WTC11 (cell line): Measurements from ENCODE around the gene ADA. TPM values are rescaled to one million over a fixed set of nuclear protein-coding genes. Genes with fewer than 3 reads are reported as not detected.

Experiments used
- ATAC-seq: fragments of 200-7000 bp; cut with Tn5 transposase; 2 replicates; pipeline ENCODE4 v1.10.0; 2021; ENCODE audit warnings: mild to moderate bottlenecking, moderate library complexity
- CTCF ChIA-PET: fragments of 300-600 bp; sonication (Branson Sonifier 250); formaldehyde crosslinking; loops from one replicate; lab custom pipeline; 2021; ENCODE audit warnings: antibody characterized with exemption; lab: Charles Lee
- POLR2A ChIA-PET: fragments of 350-600 bp; sonication (Branson Sonifier 250); formaldehyde crosslinking; loops from one replicate; lab custom pipeline; 2021; ENCODE audit warnings: antibody characterized with exemption; lab: Charles Lee
- DNase-seq: peaks from one replicate; pipeline ENCODE4 v3.0.0; 2021; ENCODE audit warnings: low spot score
- H3K27ac Mint-ChIP-seq: 2 replicates; pipeline ENCODE4 v1.8.0; 2021; ENCODE audit warnings: mixed read lengths
- H3K27me3 Mint-ChIP-seq: 2 replicates; pipeline ENCODE4 v1.8.0; 2021; ENCODE audit warnings: low read depth, mild to moderate bottlenecking, moderate library complexity, mixed read lengths
- H3K36me3 Mint-ChIP-seq: 2 replicates; pipeline ENCODE4 v1.8.0; 2021; ENCODE audit warnings: mixed read lengths
- H3K4me1 Mint-ChIP-seq: 2 replicates; pipeline ENCODE4 v1.8.0; 2022; ENCODE audit warnings: mixed read lengths
- H3K4me3 Mint-ChIP-seq: 2 replicates; pipeline ENCODE4 v1.8.0; 2021; ENCODE audit warnings: mild to moderate bottlenecking, moderate library complexity, mixed read lengths
- H3K9me3 Mint-ChIP-seq: 2 replicates; pipeline ENCODE4 v1.8.0; 2021; ENCODE audit warnings: mixed read lengths
- ESRRA ChIP-seq: sonication (generic); formaldehyde crosslinking; IDR thresholded peaks from 2 replicates; pipeline ENCODE4 v1.8.1; 2022; ENCODE audit warnings: mild to moderate bottlenecking, missing genetic modification reagents, borderline replicate concordance
- JAZF1 ChIP-seq: fragments of 250-450 bp; sonication (Bioruptor Pico); IDR thresholded peaks from 2 replicates; pipeline ENCODE4 v1.9.0; 2021; ENCODE audit warnings: moderate library complexity, mild to moderate bottlenecking, inconsistent platforms
- JUN ChIP-seq: sonication (generic); formaldehyde crosslinking; IDR thresholded peaks from 2 replicates; pipeline ENCODE4 v1.8.0; 2023; ENCODE audit warnings: mild to moderate bottlenecking, missing genetic modification reagents
- OVOL2 ChIP-seq: fragments of 250-450 bp; sonication (Bioruptor Pico); IDR thresholded peaks from 2 replicates; pipeline ENCODE4 v1.9.0; 2021; ENCODE audit warnings: mild to moderate bottlenecking, borderline replicate concordance
- RORB ChIP-seq: fragments of 250-450 bp; sonication (Bioruptor Pico); IDR thresholded peaks from 2 replicates; pipeline ENCODE4 v1.9.0; 2021; ENCODE audit warnings: mild to moderate bottlenecking
- SMAD3 ChIP-seq: sonication (generic); formaldehyde crosslinking; IDR thresholded peaks from 2 replicates; pipeline ENCODE4 v1.8.0; 2022; ENCODE audit warnings: missing genetic modification reagents, mild to moderate bottlenecking, borderline replicate concordance
- SMAD4 ChIP-seq: sonication (generic); formaldehyde crosslinking; IDR thresholded peaks from 2 replicates; pipeline ENCODE4 v1.8.0; 2022; ENCODE audit warnings: mild to moderate bottlenecking, missing genetic modification reagents
- SOX15 ChIP-seq: fragments of 250-450 bp; sonication (Bioruptor Pico); IDR thresholded peaks from 2 replicates; pipeline ENCODE4 v1.9.0; 2021; ENCODE audit warnings: mild to moderate bottlenecking
- SP1 ChIP-seq: sonication (generic); formaldehyde crosslinking; conservative IDR thresholded peaks from 2 replicates; pipeline ENCODE4 v1.8.1; 2022; ENCODE audit warnings: missing genetic modification reagents
- TCF7 ChIP-seq: sonication (generic); formaldehyde crosslinking; IDR thresholded peaks from 2 replicates; pipeline ENCODE4 v1.8.0; 2022; ENCODE audit warnings: mild to moderate bottlenecking, low read depth, missing genetic modification reagents, moderate library complexity
- TEAD4 ChIP-seq: sonication (generic); formaldehyde crosslinking; IDR thresholded peaks from 2 replicates; pipeline ENCODE4 v1.8.0; 2022; ENCODE audit warnings: mild to moderate bottlenecking, missing genetic modification reagents
- ZBTB21 ChIP-seq: sonication (generic); formaldehyde crosslinking; IDR thresholded peaks from 2 replicates; pipeline ENCODE4 v1.8.1; 2023; ENCODE audit warnings: mild to moderate bottlenecking, missing genetic modification reagents, borderline replicate concordance
- ZNF121 ChIP-seq: sonication (generic); formaldehyde crosslinking; IDR thresholded peaks from 2 replicates; pipeline ENCODE4 v1.8.0; 2023; ENCODE audit warnings: missing genetic modification reagents
- ZNF219 ChIP-seq: sonication (generic); formaldehyde crosslinking; IDR thresholded peaks from 2 replicates; pipeline ENCODE4 v1.8.0; 2023; ENCODE audit warnings: missing genetic modification reagents, mild to moderate bottlenecking, borderline replicate concordance
- ZNF396 ChIP-seq: fragments of 250-450 bp; sonication (Bioruptor Pico); IDR thresholded peaks from 2 replicates; pipeline ENCODE4 v1.8.0; 2021; ENCODE audit warnings: mild to moderate bottlenecking, moderate library complexity, borderline replicate concordance
- ZNF423 ChIP-seq: fragments of 250-450 bp; sonication (Bioruptor Pico); IDR thresholded peaks from 2 replicates; pipeline ENCODE4 v2.1.2; 2022; ENCODE audit warnings: mild to moderate bottlenecking, moderate library complexity
- total RNA-seq: library from RNA; stranded (reverse); gene quantifications from 3 replicates; pipeline ENCODE4 v1.2.3, GENCODE V29; 2021
- TF ChIP-seq, protein P1 (sequence below): sonication (generic); formaldehyde crosslinking; IDR thresholded peaks from 2 replicates; pipeline ENCODE4 v1.8.1; 2022; ENCODE audit warnings: low read depth, mild to moderate bottlenecking, moderate library complexity, missing genetic modification reagents, borderline replicate concordance
- TF ChIP-seq, protein P2 (sequence below): fragments of 250-450 bp; sonication (Bioruptor Pico); conservative IDR thresholded peaks from 2 replicates; pipeline ENCODE4 v1.9.0; 2021; ENCODE audit warnings: mild to moderate bottlenecking
- TF ChIP-seq, protein P3 (sequence below): sonication (generic); formaldehyde crosslinking; IDR thresholded peaks from 2 replicates; pipeline ENCODE4 v1.8.1; 2023; ENCODE audit warnings: mild to moderate bottlenecking, missing genetic modification reagents

ADA gene
- total RNA-seq, 1 experiment from 2014 or later: 19.7 TPM

DNA sequence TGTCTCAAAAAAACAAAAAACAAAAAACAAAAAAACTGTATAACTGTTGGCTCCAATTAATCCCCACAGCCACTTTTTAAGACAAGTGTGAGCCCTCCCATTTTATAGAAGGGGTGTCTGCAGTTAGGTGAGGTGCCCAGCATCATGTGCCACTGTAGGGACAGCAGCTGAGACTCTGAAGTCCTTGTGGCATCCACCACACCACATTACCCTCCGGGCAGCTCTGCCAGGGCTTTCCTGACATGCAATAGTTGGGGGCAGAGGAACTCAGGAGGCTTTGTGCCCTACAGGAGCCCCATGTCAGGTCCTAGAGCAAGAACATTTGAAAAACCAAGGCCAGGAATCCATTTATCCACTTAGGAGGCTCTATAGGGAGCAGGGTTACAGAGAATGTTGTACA, 51.8 kb downstream of the ADA start:
- DNase-seq (no peak), ATAC-seq (no peak)
- no peak overlapping the region for H3K27ac Mint-ChIP-seq
- H3K4me1 Mint-ChIP-seq: peaks cover 34% of the 10 kb centered on the region
- TF ChIP-seq JUN (CRISPR knock-in tag) (no peak), ZNF396 (CRISPR knock-in tag) (no peak), RORB (no peak), TCF7 (no peak), ZNF219 (no peak), OVOL2 (CRISPR knock-in tag) (no peak), JAZF1 (CRISPR knock-in tag) (no peak), SMAD4 (CRISPR knock-in tag) (no peak), ZNF121 (CRISPR knock-in tag) (no peak), TEAD4 (CRISPR knock-in tag) (no peak), SP1 (CRISPR knock-in tag) (no peak), SOX15 (CRISPR knock-in tag) (no peak), ESRRA (CRISPR knock-in tag) (no peak), SMAD3 (CRISPR knock-in tag) (no peak), ZBTB21 (CRISPR knock-in tag) (no peak)
- TF ChIP-seq, protein P1, sequence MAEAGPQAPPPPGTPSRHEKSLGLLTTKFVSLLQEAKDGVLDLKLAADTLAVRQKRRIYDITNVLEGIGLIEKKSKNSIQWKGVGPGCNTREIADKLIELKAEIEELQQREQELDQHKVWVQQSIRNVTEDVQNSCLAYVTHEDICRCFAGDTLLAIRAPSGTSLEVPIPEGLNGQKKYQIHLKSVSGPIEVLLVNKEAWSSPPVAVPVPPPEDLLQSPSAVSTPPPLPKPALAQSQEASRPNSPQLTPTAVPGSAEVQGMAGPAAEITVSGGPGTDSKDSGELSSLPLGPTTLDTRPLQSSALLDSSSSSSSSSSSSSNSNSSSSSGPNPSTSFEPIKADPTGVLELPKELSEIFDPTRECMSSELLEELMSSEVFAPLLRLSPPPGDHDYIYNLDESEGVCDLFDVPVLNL: no peak
- TF ChIP-seq, protein P2, sequence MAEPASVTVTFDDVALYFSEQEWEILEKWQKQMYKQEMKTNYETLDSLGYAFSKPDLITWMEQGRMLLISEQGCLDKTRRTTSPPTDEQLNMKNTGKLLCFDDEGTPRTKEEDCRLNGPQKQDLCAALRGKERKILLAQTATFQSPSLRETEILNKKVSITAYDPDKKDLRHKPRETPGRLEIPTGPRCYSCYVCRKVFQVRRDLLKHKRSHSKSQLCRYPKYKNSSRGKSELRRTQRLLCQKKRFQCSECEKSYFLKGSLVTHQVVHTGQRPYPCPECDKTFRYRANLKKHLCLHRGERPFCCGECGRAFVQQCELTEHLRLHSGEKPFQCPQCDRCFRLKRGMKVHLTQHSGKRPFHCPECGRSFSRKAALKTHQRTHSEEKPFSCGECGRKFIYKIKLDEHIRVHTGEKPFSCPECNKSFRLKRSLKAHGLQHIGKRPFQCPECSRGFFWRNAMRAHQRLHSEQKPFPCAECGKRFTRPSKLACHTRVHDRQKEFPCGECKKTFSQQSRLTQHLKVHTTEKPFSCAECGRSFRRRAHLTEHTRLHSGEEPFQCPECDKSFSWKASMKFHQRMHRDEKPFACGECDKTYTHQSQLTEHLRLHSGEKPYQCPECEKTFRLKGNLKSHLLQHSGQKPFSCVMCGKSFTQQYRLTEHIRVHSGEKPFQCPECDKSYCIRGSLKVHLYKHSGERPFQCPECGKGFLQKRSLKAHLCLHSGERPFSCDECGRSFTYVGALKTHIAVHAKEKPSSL (CRISPR knock-in tag): no peak
- TF ChIP-seq, protein P3, sequence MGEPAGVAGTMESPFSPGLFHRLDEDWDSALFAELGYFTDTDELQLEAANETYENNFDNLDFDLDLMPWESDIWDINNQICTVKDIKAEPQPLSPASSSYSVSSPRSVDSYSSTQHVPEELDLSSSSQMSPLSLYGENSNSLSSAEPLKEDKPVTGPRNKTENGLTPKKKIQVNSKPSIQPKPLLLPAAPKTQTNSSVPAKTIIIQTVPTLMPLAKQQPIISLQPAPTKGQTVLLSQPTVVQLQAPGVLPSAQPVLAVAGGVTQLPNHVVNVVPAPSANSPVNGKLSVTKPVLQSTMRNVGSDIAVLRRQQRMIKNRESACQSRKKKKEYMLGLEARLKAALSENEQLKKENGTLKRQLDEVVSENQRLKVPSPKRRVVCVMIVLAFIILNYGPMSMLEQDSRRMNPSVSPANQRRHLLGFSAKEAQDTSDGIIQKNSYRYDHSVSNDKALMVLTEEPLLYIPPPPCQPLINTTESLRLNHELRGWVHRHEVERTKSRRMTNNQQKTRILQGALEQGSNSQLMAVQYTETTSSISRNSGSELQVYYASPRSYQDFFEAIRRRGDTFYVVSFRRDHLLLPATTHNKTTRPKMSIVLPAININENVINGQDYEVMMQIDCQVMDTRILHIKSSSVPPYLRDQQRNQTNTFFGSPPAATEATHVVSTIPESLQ: no peak
- H3K9me3 Mint-ChIP-seq: no peaks in the 10 kb centered on the region
- H3K4me3 Mint-ChIP-seq: no peak overlapping the region
- no peaks in the 10 kb centered on the region for H3K36me3 Mint-ChIP-seq
- no peaks in the 10 kb centered on the region for H3K27me3 Mint-ChIP-seq
- ChIA-PET CTCF (interaction anchor here (0.7 to 3.3 kb wide), 2 partner anchors 10 to 132 kb away, joined by 3 to 15 read pairs; no protein-coding TSS in a partner anchor), POLR2A (no interaction called here)

DNA sequence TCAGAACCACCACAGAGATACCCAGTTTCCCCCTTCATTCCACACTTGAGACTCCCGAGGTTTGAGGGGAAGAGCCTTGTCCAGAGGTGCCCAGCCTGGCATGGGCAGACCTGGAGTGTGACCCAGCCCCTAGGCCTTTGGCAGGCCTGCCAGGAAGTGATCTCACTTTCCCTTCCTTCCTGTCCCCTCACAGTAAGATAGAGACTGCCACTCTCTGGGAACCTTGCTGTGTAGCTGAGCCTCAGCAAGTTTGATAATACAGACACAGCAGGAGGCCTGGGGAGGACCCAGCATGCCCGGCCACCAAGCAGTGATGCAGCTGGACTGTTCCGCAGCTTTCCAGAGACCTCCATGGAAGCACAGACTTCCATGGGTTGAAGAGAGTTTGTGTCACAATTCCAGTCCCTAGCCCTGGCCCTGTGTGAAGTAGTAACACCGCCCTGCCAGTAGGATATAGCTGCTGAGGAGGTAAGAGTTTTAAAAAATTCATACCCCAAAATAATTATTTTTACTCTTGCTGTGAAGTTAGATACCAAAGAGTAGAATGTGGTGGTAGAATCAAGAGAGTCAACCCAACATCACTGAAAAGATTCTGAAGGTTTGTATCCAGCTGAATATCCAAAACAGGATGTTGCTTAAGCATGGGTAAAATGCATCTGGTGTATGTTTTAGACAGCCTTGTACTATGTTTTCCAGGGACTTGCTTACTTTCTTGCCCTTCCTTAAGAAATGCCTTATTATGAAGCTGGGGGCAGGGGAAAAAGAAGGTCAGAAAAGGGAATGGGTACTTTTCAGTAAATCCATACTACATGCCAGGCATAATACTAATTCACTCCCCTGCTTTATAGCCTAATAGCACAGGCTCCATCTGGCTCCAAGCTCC, 52.8 kb downstream of the ADA start:
- CTCF ChIA-PET: interaction anchor here (1.4 to 3.3 kb wide), 5 partner anchors 11 to 214 kb away, joined by 4 to 15 read pairs (median 7); no protein-coding TSS in a partner anchor
- Mint-ChIP-seq H3K9me3 (no peaks in the 10 kb centered on the region), H3K27me3 (no peaks in the 10 kb centered on the region), H3K27ac (0 out of 2 replicates have a peak overlapping the region, but pooled peaks have one; percentile 12), H3K36me3 (no peaks in the 10 kb centered on the region), H3K4me3 (no peak overlapping the region), H3K4me1 (peaks cover 34% of the 10 kb centered on the region)
- DNase-seq (no peak), ATAC-seq (peak; percentile 58)
- TF ChIP-seq ZNF121 (CRISPR knock-in tag) (no peak), SP1 (CRISPR knock-in tag) (no peak), ZNF423 (peak; percentile 45; the same call in 1 of the 2 replicates)
- POLR2A ChIA-PET: no interaction called here
